Mesothelial cell of epicardium (in vitro differentiated cells): Measurements from ENCODE around the gene UNC13C. TPM values are rescaled to one million over a fixed set of nuclear protein-coding genes. Genes with fewer than 3 reads are reported as not detected.

Source experiments
- DNase-seq, 2 experiments: peaks; one replicate each; pipeline ENCODE4 v3.0.0; 2021; ENCODE audit warnings: low spot score in 2 of 2; ENCODE audit not compliant: unreplicated experiment in 2 of 2
- H3K27ac Mint-ChIP-seq: 2 replicates; pipeline ENCODE4 v1.8.0; 2021; ENCODE audit warnings: mixed read lengths
- H3K27me3 Mint-ChIP-seq: 2 replicates; pipeline ENCODE4 v1.8.0; 2021; ENCODE audit warnings: low read depth, mixed read lengths
- H3K36me3 Mint-ChIP-seq: 2 replicates; pipeline ENCODE4 v1.8.0; 2021; ENCODE audit warnings: mixed read lengths
- H3K4me1 Mint-ChIP-seq: 2 replicates; pipeline ENCODE4 v1.8.0; 2021; ENCODE audit warnings: mixed read lengths
- H3K4me3 Mint-ChIP-seq: 2 replicates; pipeline ENCODE4 v1.8.0; 2021; ENCODE audit warnings: mild to moderate bottlenecking, moderate library complexity, mixed read lengths
- H3K9me3 Mint-ChIP-seq: 2 replicates; pipeline ENCODE4 v1.8.0; 2021; ENCODE audit warnings: mixed read lengths
- CTCF ChIP-seq: fragments of 200-600 bp; sonication (generic); IDR thresholded peaks from one replicate; pipeline ENCODE4 v1.5.0; 2021; ENCODE audit warnings: antibody characterized with exemption; ENCODE audit not compliant: unreplicated experiment
- total RNA-seq: library from RNA; stranded (reverse); gene quantifications from 3 replicates; pipeline ENCODE4 v1.2.1, GENCODE V29; 2021

The UNC13C gene
- total RNA-seq, 1 donor from 2014 or later = 2.7 TPM

- peak in 1 of 2 experiments; percentile 44 for DNase-seq
- H3K4me1 Mint-ChIP-seq = no peaks in the 10 kb centered on the region
Measured at GRCh38 chr15:54082836-54083492, 104.7 kb downstream of the UNC13C start.

GRCh38 chr15:54083501-54083900 is 105.3 kb downstream of the UNC13C start:
- Mint-ChIP-seq H3K4me3 (no peak overlapping the region), H3K36me3 (no peaks in the 10 kb centered on the region), H3K27me3 (peaks cover 14% of the 10 kb centered on the region), H3K4me1 (no peaks in the 10 kb centered on the region), H3K27ac (no peak overlapping the region), H3K9me3 (no peaks in the 10 kb centered on the region)
- no peak for TF ChIP-seq CTCF
- no peak for DNase-seq

More at GRCh38 chr15:54082836-54083492, 104.7 kb downstream of the UNC13C start:
- Mint-ChIP-seq H3K36me3 (no peaks in the 10 kb centered on the region), H3K27ac (no peak overlapping the region), H3K4me3 (no peak overlapping the region), H3K9me3 (no peaks in the 10 kb centered on the region), H3K27me3 (peaks cover 14% of the 10 kb centered on the region)
- TF ChIP-seq CTCF = peak; percentile 79

GRCh38 chr15:54083991-54084390 is 105.8 kb downstream of the UNC13C start:
- H3K9me3 Mint-ChIP-seq = no peaks in the 10 kb centered on the region
- H3K27me3 Mint-ChIP-seq = peaks cover 14% of the 10 kb centered on the region
- H3K27ac Mint-ChIP-seq = no peak overlapping the region
- no peak for TF ChIP-seq CTCF
- DNase-seq = no peak
- no peaks in the 10 kb centered on the region for H3K4me1 Mint-ChIP-seq
- H3K4me3 Mint-ChIP-seq = no peak overlapping the region
- H3K36me3 Mint-ChIP-seq = no peaks in the 10 kb centered on the region

GRCh38 chr15:54088837-54089236 is 110.6 kb downstream of the UNC13C start:
- peaks cover 1% of the 10 kb centered on the region for H3K27me3 Mint-ChIP-seq
- no peak overlapping the region for H3K4me3 Mint-ChIP-seq
- no peak overlapping the region for H3K27ac Mint-ChIP-seq

GRCh38 chr15:54089776-54090175 is 111.5 kb downstream of the UNC13C start:
- no peak overlapping the region for H3K4me3 Mint-ChIP-seq
- no peaks in the 10 kb centered on the region for H3K4me1 Mint-ChIP-seq
- no peak for DNase-seq
- no peaks in the 10 kb centered on the region for H3K9me3 Mint-ChIP-seq
- H3K27me3 Mint-ChIP-seq = peaks cover 3% of the 10 kb centered on the region
- no peak overlapping the region for H3K27ac Mint-ChIP-seq
- H3K36me3 Mint-ChIP-seq = no peaks in the 10 kb centered on the region
- TF ChIP-seq CTCF = no peak

More at GRCh38 chr15:54088837-54089236, 110.6 kb downstream of the UNC13C start:
- no peak for TF ChIP-seq CTCF
- no peaks in the 10 kb centered on the region for H3K9me3 Mint-ChIP-seq
- H3K36me3 Mint-ChIP-seq = no peaks in the 10 kb centered on the region
- no peaks in the 10 kb centered on the region for H3K4me1 Mint-ChIP-seq
- no peak for DNase-seq
